COLO829 (cell line): ENCODE data around the gene ACOX2.
A peak's percentile ranks its signal among the peaks of the same experiment; 100 is the strongest.

Experiments used
- DNase-seq: peaks from one replicate; pipeline ENCODE4 v3.0.0; 2012; ENCODE audit warnings: low spot score

The ACOX2 gene

GRCh38 chr3:58473275-58473674, 63.7 kb downstream of the ACOX2 start:
- DNase-seq: no peak

GRCh38 chr3:58471025-58471887, 65.7 kb downstream of the ACOX2 start:
- peak; percentile 67 for DNase-seq

- DNase-seq: no peak
Measured at GRCh38 chr3:58470363-58471024, 66.5 kb downstream of the ACOX2 start.

GRCh38 chr3:58469096-58469495, 67.9 kb downstream of the ACOX2 start:
- DNase-seq: no peak

DNA sequence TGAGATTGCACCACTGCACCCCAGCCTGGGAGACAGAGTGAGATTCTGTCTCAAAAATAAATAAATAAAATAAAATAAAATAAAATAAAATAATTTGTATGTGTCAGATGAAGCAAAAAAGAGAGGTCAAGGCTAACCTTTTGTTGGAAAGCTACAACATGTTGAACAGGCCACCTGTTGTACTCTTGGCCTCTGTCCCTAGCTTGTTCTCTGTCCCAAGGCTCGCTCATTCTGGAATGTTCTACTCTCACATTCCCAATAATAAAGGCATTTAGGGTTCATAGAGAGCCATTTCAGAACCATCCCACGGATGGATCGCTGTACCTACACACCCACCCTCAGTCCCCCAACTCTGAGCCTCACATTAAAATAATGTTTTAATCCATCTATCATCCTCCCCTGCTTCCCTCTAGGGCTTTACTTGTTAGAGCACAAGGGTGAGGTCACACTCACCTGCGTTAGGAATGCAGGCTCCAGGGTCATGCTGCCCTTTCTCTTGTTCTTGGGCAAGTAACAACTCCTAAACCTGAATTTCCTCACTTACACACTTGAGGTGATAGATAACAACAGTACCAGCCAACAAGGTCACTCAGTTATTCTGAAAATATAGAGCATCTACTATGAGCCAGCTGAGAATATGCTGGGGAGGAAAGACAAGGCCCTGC, 70.0 kb downstream of the ACOX2 start:
- DNase-seq: no peak

- no peak for DNase-seq
Measured at GRCh38 chr3:58464866-58465265, 72.1 kb downstream of the ACOX2 start.

DNA sequence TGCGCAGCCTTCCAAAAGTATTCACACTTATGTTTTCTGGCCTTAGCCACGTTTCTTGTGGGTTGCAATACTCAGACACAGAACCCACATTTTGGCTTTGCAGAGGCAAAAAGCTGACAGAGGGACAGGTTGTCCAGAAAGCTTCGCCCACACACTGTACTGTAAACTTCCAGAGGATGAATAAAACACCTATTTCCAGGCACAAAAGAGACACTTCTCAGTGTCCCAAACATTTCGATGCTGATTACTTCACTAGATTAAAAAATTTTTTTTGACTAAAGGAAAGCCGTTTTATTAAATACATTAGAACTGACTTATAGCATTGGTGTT, 73.1 kb downstream of the ACOX2 start:
- DNase-seq: no peak

DNA sequence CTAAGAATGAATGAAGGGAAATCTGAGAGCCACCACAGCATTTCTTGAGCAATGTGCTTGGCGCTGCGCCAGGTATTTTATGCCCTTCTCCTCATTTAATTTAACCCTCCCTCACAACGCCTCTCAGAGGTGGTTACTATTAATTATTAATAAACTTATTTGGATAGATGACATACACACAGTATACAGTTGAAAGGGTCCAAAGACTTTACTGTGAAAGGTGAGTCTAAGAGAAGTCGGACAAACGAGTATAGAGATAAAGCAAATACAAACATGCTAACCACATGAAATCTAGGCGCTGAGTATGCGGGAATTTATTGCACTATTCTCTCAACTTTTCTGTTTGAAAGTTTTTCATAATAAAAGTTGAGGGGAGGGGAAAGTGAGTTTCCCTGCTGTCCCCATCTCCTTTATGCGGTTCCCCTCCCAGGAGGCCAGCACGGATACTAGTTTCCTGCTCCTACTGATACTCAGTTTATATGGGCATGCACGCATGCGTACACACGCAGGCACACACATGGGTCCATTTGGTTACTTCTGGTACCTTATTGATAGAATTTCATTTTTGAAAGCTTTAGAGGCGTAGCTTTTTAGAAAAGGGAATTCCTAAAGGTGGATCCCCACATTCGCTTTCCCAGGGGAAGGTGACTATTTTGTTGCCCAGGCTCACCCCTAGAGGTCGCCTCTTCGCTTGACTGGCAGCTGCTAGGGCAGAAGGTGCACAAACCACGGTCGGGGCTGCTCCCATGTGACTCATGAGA, 73.6 kb downstream of the ACOX2 start:
- DNase-seq: peak; percentile 84

- no peak for DNase-seq
Measured at GRCh38 chr3:58462829-58463180, 74.2 kb downstream of the ACOX2 start.

DNA sequence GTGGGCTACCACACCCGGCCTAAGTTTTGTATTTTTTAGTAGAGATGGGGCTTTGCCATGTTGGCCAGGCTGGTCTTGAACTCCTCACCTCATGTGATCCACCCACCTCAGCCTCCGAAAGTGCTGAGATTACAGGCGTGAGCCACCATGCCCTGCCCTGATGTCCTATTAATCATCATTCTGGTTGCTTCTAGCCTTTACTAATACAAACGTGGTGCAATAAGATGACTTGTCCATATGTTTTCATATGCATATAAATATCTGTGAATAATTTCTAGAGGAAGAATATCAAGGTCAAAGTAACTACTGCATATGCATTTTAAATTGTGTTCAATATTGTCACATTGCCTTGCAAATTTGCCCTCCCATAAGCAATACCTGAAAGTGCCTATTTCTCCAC, 77.8 kb downstream of the ACOX2 start:
- no peak for DNase-seq
